Kidney (tissue), 14 donors: ENCODE data around the gene KIRREL3. TPM values are rescaled to one million over a fixed set of nuclear protein-coding genes. Genes with fewer than 3 reads are reported as not detected.

Experiments used
- DNase-seq, 5 donors: peaks; one replicate each; pipeline ENCODE4 v3.0.0-alpha.2; 2013 to 2020
- FAIRE-seq: peaks from 2 replicates; lab custom pipeline; 2012; peaks lifted over from hg19 to GRCh38; lab: Jason Lieb, UNC
- H3K27ac ChIP-seq, 2 donors: one replicate each; pipeline ENCODE4 v1.7.0; 2013; ENCODE audit warnings: low read depth in 2 of 2, low read length in 2 of 2, inconsistent platforms in 1 of 2
- H3K27me3 ChIP-seq: one replicate; pipeline ENCODE4 v1.7.1; 2013; ENCODE audit warnings: low read length, inconsistent platforms; ENCODE audit not compliant: control insufficient read depth, insufficient read depth
- H3K36me3 ChIP-seq, 3 donors: one replicate each; pipeline versions ENCODE4 v1.7.0 to v1.7.1; 2013; ENCODE audit warnings: low read length in 3 of 3, control low read depth in 1 of 3, inconsistent platforms in 1 of 3; ENCODE audit not compliant: insufficient read depth in 3 of 3, control insufficient read depth in 2 of 3
- H3K4me1 ChIP-seq, 3 donors: one replicate each; pipeline versions ENCODE4 v1.7.0 to v1.7.1; 2013; ENCODE audit warnings: low read length in 3 of 3, inconsistent platforms in 1 of 3, low read depth in 1 of 3; ENCODE audit not compliant: control insufficient read depth in 2 of 3, insufficient read depth in 2 of 3
- H3K4me3 ChIP-seq, 3 donors: one replicate each; pipeline versions ENCODE4 v1.7.0 to v1.8.1; 2013; ENCODE audit warnings: low read length in 3 of 3, control low read depth in 1 of 3, inconsistent platforms in 1 of 3
- H3K9ac ChIP-seq, 3 donors: one replicate each; pipeline versions ENCODE4 v1.7.0 to v1.7.1; 2013; ENCODE audit warnings: low read length in 3 of 3, control low read depth in 1 of 3, inconsistent platforms in 1 of 3
- H3K9me3 ChIP-seq, 3 donors: one replicate each; pipeline versions ENCODE4 v1.7.0 to v1.7.1; 2013; ENCODE audit warnings: low read length in 3 of 3, control low read depth in 1 of 3, inconsistent platforms in 1 of 3; ENCODE audit not compliant: control insufficient read depth in 2 of 3, insufficient read depth in 1 of 3
- intact Hi-C: fragments of 100-400 bp; cut with DNase I; formaldehyde crosslinking; loops from one replicate; pipeline ENCODE4 v1.11.1; 2022
- polyA plus RNA-seq: library from polyadenylated mRNA; stranded (reverse); fragments of 350-450 nt; fragmentation: Illumina TruSeq; extraction: RNeasy Lipid Tissue Mini Kit (QIAGEN cat#74804); gene quantifications from one replicate; pipeline ENCODE4 v1.2.3, GENCODE V29; 2014; ENCODE audit warnings: low read depth, low replicate concordance; ENCODE audit not compliant: insufficient read depth
- total RNA-seq: library from RNA; stranded (reverse); fragmentation: NEBNext Ultra II Directional; extraction: Animal tissue kit (Norgen Biotek cat#: 25700); gene quantifications from one replicate; pipeline ENCODE4 v1.2.1, GENCODE V29; 2021
- TF ChIP-seq, protein P1 (sequence below): IDR thresholded peaks from 3 replicates; pipeline ENCODE4 v1.5.1; 2012; ENCODE audit warnings: mild to moderate bottlenecking, moderate library complexity, borderline replicate concordance; ENCODE audit not compliant: insufficient read depth; ENCODE audit errors: extremely low read depth
- donor health status: control.
- donor health status: control.
- donor health status: control.
- donor health status: control.
- donor health status: control.
- donor health status: DM: yes; HTN: yes; CAD: no.
- donor health status: Normal renal cell carcinoma (clear cell type).

Gene KIRREL3
- total and polyA plus RNA-seq, 2 donors from 2014 or later, result 0.19 to 0.22 TPM

DNA sequence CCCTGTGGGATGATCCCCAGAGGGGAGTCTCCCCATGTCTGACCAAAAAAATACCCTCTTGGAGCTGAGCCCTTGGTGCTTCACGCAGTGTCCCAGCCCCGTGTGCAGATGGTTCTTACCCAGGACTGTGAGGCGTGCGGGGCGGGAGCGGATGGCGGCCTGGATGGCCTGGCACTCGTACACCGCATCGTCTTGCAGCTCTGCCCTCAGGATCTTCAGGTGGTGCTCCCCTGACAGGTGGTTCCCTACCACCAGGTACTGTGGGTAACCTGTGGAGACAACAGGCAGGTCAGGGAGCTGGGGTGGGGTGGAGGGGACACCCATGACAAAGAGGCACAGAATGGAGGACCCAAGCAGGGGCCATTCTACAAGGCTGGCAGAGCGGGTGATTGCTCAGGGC lies 479.4 kb downstream of the KIRREL3 start:
- Histone ChIP-seq H3K9me3 (no peaks in the 10 kb centered on the region), H3K27ac (no peak overlapping the region), H3K9ac (no peak overlapping the region), H3K36me3 (no peaks in the 10 kb centered on the region), H3K4me1 (no peaks in the 10 kb centered on the region), H3K4me3 (no peak overlapping the region), H3K27me3 (no peaks in the 10 kb centered on the region)
- TF ChIP-seq, protein P1, sequence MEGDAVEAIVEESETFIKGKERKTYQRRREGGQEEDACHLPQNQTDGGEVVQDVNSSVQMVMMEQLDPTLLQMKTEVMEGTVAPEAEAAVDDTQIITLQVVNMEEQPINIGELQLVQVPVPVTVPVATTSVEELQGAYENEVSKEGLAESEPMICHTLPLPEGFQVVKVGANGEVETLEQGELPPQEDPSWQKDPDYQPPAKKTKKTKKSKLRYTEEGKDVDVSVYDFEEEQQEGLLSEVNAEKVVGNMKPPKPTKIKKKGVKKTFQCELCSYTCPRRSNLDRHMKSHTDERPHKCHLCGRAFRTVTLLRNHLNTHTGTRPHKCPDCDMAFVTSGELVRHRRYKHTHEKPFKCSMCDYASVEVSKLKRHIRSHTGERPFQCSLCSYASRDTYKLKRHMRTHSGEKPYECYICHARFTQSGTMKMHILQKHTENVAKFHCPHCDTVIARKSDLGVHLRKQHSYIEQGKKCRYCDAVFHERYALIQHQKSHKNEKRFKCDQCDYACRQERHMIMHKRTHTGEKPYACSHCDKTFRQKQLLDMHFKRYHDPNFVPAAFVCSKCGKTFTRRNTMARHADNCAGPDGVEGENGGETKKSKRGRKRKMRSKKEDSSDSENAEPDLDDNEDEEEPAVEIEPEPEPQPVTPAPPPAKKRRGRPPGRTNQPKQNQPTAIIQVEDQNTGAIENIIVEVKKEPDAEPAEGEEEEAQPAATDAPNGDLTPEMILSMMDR, result no peak
- no peak for DNase-seq
- FAIRE-seq, result no peak
- intact Hi-C loops, result no loop called here

DNA sequence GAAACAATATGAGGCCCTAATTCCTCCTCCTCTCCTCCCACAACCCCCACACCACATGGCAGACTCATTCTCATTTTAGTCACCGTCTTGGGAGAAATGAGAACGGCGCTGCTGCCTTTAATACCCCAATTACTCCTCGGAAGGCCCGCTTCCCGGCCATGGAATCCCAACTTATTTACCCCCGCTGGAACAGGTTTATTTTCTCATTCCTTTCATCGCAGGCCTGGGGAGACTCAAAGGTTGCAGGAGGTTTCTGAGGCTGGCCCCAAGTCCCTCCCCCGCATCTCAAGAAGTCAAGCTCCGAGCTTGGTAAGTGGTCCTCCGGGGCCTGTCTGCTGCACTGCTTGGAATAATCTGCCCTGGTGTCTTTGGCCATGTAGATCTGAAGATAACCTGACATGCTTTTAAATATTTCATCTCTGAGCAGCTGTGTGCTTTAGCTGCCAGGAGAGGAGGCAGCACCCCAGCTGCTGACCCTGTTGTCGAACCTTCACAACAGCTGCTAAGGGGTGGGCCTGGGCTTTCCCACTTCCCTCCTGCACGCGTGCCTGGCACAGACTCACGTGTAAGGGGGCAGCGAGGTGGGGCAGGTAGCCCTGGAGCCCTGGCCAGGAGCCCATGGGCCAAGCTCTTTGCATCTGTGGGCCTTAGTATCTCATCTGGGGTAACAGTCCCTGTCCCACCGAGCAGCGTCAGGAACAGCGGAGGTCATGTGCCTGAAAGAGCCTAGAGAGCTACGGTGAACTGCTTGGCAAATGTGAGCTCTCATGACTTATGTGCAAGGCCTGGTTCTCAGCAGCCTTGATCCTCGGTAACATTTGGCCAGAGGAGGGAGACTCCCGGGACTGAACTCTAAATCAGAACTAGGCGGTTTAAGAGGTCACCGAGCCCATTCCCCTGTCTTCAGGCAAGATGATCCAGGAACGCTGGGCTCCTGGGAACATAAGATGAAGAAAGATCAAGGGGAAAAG lies 480.5 kb downstream of the KIRREL3 start:
- TF ChIP-seq, protein P1, result no peak
- Histone ChIP-seq H3K9me3 (no peaks in the 10 kb centered on the region), H3K9ac (no peak overlapping the region), H3K4me1 (no peaks in the 10 kb centered on the region), H3K36me3 (no peaks in the 10 kb centered on the region), H3K27me3 (no peaks in the 10 kb centered on the region), H3K27ac (no peak overlapping the region), H3K4me3 (no peak overlapping the region)
- FAIRE-seq (no peak), DNase-seq (no peak)
- intact Hi-C loops, result no loop called here

DNA sequence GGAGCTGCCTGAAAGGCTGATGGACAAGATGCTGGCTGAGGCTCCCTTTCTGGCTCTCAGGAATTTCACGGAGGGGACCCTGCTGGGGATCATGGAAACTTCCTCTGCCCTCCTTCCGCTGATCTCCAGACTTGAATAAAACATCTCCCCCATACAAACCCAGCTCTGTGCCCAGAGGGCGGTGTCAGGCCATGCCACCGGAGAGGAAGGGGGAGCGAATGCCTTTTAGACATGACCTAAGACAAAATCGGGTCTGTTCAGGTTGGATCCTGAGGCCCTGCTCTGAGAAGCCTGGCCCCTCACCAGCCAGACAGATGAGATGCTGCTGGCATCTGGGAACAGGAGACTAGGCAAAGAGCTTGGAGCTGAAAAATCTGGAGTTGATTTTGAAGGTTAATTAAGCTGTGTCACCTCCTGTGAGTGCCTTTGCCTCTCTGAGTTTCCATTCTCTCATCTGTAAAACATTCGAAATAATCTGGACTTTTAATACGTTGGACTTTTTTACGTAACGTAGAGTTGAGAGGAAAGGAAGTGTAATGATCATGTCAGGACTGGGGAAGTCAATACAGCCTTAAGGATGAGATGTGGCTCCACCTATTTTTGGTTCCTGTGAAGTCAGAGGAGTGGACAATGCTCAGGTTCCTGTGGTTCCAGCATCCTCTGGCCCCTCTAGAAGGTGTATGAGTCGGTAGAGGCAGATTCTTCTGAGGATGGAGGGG lies 481.4 kb downstream of the KIRREL3 start:
- H3K27me3 ChIP-seq, result no peaks in the 10 kb centered on the region
- TF ChIP-seq, protein P1, result no peak
- H3K4me1 ChIP-seq, result no peaks in the 10 kb centered on the region
- no peaks in the 10 kb centered on the region for H3K9me3 ChIP-seq
- DNase-seq, result no peak
- intact Hi-C loops, result no loop called here
- FAIRE-seq, result no peak
- H3K27ac ChIP-seq, result no peak overlapping the region
- no peak overlapping the region for H3K4me3 ChIP-seq
- H3K36me3 ChIP-seq, result no peaks in the 10 kb centered on the region
- no peak overlapping the region for H3K9ac ChIP-seq
